ENCODE results near the gene DIRAS3.
"Not testable (repeated sequence)": the region's sequence is repeated elsewhere in the genome, so short reads cannot be mapped to it uniquely, and the experiment has no call there.

The DIRAS3 gene

GRCh38 chr1:68016381-68016780 lies 34.0 kb downstream of the DIRAS3 start:
- no peak for TF ChIP-seq CTCF (conservative IDR thresholded peaks at IDR 0.05)
- no peak overlapping the region for H3K27ac ChIP-seq

DNA sequence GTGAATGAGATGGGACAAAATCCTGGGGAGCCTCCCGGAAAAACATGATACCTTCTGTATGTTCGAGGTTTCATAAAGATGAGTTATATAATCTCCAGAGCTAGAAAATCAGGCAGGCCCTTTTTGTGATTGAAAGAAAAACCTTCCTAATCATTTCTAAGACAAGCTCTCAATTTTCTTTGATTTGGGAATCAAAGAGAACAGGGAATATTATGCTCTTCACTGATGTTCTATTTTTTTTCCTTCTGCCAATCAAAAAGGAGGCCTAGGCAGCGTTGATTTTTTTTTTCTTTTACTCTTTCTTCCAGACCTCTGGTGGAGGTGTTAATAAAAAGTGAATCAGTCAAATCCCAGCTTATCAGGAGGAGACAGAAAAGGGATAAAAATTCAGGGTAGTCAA lies 34.5 kb downstream of the DIRAS3 start:
- TF ChIP-seq CTCF (conservative IDR thresholded peaks at IDR 0.05): no peak
- H3K27ac ChIP-seq: no peak overlapping the region

DNA sequence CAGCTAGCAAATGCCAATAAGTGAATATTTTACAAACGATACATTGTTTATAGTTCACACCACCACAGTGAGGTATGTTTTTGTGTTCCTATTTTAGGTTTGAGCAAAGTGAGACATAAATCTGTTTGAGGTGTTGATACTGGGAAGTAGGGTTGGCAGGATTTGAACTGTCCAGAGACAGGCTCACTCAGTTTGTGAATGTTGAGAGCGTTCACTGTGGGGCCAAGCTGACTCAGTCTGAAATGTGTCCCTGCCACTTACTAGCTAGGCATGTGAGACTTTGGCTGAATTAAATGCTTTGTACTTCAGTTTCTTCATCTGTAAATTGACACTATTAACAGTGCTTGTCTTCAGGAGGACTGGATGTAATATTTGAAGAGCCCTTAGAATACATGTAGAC lies 35.1 kb downstream of the DIRAS3 start:
- TF ChIP-seq CTCF (conservative IDR thresholded peaks at IDR 0.05): no peak
- no peak overlapping the region for H3K27ac ChIP-seq

DNA sequence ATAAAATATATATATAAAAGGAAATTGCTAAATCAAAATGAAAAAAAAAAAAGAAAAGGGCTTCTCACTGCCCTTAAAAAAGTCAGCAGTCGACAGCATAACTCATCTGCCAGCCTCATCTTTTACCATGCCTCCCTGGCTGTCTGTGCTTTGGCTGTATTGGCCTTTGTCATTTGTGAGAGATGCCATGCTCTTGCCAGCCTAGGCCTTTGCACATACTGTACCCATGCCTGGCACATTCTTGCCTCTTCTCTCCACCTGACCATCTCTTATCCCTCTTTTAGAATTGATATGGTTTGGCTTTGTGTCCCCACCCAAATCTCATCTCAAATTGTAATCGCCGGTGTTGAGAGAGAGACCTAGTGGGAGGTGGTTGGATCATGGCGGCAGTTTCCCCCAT lies 37.1 kb downstream of the DIRAS3 start:
- no peak overlapping the region for H3K27ac ChIP-seq
- no peak for TF ChIP-seq CTCF (conservative IDR thresholded peaks at IDR 0.05)

GRCh38 chr1:68011657-68012375 lies 38.6 kb downstream of the DIRAS3 start:
- no peak overlapping the region for H3K27ac ChIP-seq
- TF ChIP-seq CTCF (conservative IDR thresholded peaks at IDR 0.05): no peak

- TF ChIP-seq CTCF (conservative IDR thresholded peaks at IDR 0.05): no peak
- no peak overlapping the region for H3K27ac ChIP-seq
These were observed 39.9 kb downstream of the DIRAS3 start for GRCh38 chr1:68010543-68010942.

DNA sequence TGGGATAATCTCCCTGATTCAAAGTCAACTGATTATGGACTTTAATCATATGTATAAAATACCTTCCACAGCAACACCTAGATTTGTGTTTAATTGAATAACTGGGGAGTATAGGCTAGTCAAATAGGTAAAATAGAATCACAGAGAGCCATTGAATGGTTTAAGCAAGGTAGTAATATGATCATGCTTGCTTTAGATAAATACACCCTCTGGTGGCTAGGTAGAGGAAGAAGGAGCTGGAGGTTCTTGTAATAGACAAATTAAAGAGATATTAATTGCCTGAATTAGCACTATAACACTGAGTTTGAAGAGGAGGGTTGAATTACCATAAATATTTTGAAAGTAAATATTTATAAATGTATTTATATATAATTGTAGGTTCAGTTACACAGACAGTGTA lies 40.3 kb downstream of the DIRAS3 start:
- peak; percentile 71 for TF ChIP-seq CTCF (conservative IDR thresholded peaks at IDR 0.05)
- no peak overlapping the region for H3K27ac ChIP-seq

- not testable (repeated sequence) for H3K27ac ChIP-seq
These were observed 46.8 kb downstream of the DIRAS3 start for GRCh38 chr1:68003626-68004025.
